Measurements from ENCODE around the gene TVP23A.

GRCh38 chr16:10827691-10828341 is 9.2 kb upstream of the TVP23A start:
- TF ChIP-seq CTCF (IDR thresholded peaks at IDR 0.05) (no peak), EZH2 (IDR thresholded peaks at IDR 0.05; ENCODE audit: borderline replicate concordance, insufficient read depth, low read depth, low read length, poor library complexity, severe bottlenecking) (no peak)
